GM19324 (cell line): ENCODE data around the gene MYO5B.
"Not testable (repeated sequence)": the region's sequence is repeated elsewhere in the genome, so short reads cannot be mapped to it uniquely, and the experiment has no call there.

Source experiments
- ATAC-seq: cut with Tn5 transposase; IDR thresholded peaks from one replicate; pipeline ENCODE4 v1.9.1; 2021; ENCODE audit warnings: mild to moderate bottlenecking, moderate library complexity; ENCODE audit not compliant: unreplicated experiment, low FRiP score

Gene MYO5B

GRCh38 chr18:50111398-50111797, 83.5 kb downstream of the MYO5B start:
- ATAC-seq, result no peak

- ATAC-seq, result no peak
Measured at GRCh38 chr18:50107468-50107977, 87.4 kb downstream of the MYO5B start.

GRCh38 chr18:50105027-50105426, 89.9 kb downstream of the MYO5B start:
- no peak for ATAC-seq

- no peak for ATAC-seq
Measured at GRCh38 chr18:50104421-50104820, 90.5 kb downstream of the MYO5B start.

GRCh38 chr18:50099725-50100407, 95.1 kb downstream of the MYO5B start:
- no peak for ATAC-seq

- no peak for ATAC-seq
Measured at GRCh38 chr18:50097702-50098101, 97.2 kb downstream of the MYO5B start.

GRCh38 chr18:50096766-50097435, 98.0 kb downstream of the MYO5B start:
- ATAC-seq, result no peak

GRCh38 chr18:50094786-50095185, 100.2 kb downstream of the MYO5B start:
- not testable (repeated sequence) for ATAC-seq

- ATAC-seq, result no peak
Measured at GRCh38 chr18:50094221-50094773, 100.7 kb downstream of the MYO5B start.

GRCh38 chr18:50093366-50094064, 101.4 kb downstream of the MYO5B start:
- ATAC-seq, result no peak

- ATAC-seq, result no peak
Measured at GRCh38 chr18:50092245-50092805, 102.6 kb downstream of the MYO5B start.

GRCh38 chr18:50091509-50092244, 103.3 kb downstream of the MYO5B start:
- no peak for ATAC-seq

GRCh38 chr18:50090370-50091312, 104.3 kb downstream of the MYO5B start:
- no peak for ATAC-seq

GRCh38 chr18:50089702-50090101, 105.2 kb downstream of the MYO5B start:
- ATAC-seq, result no peak

GRCh38 chr18:50083708-50084107, 111.2 kb downstream of the MYO5B start:
- no peak for ATAC-seq

- ATAC-seq, result no peak
Measured at GRCh38 chr18:50080932-50081560, 113.9 kb downstream of the MYO5B start.

GRCh38 chr18:50080316-50080715, 114.6 kb downstream of the MYO5B start:
- no peak for ATAC-seq

- ATAC-seq, result no peak
Measured at GRCh38 chr18:50079571-50080295, 115.2 kb downstream of the MYO5B start.
